Spleen (tissue), 7 donors: Measurements from ENCODE around the gene EIF3A.

Source experiments
- POLR2A ChIP-seq, 3 donors: fragments of 450-650 bp; IDR thresholded peaks; one replicate each; pipeline ENCODE4 v1.5.1; 2017; ENCODE audit warnings: antibody characterized with exemption in 3 of 3, mild to moderate bottlenecking in 1 of 3
- POLR2AphosphoS5 ChIP-seq, 3 donors: sonication (generic); formaldehyde crosslinking; IDR thresholded peaks; one replicate each; pipeline ENCODE4 v1.5.1; 2017; ENCODE audit warnings: antibody characterized with exemption in 3 of 3
- TF ChIP-seq, protein P1 (sequence below), 11 experiments: fragments of 200-600 bp in 7 of 11; fragments of 450-650 bp in 4 of 11; sonication (generic) in 4 of 11; IDR thresholded peaks in 8 of 11; conservative IDR thresholded peaks in 3 of 11; 1 replicate in 7 of 11; 2 replicates in 4 of 11; pipeline versions ENCODE4 v1.4.0 to v1.8.0; 2016 to 2021; ENCODE audit warnings: antibody characterized with exemption in 11 of 11, inconsistent platforms in 4 of 11, mild to moderate bottlenecking in 1 of 11
- donor health status: DM: no; HTN: no; CAD: no; lungs with moderate emphysema.
- donor health status: DM: no; HTN: no; CAD: no.
- donor health status: DM: no; HTN: no; CAD: no.

DNA sequence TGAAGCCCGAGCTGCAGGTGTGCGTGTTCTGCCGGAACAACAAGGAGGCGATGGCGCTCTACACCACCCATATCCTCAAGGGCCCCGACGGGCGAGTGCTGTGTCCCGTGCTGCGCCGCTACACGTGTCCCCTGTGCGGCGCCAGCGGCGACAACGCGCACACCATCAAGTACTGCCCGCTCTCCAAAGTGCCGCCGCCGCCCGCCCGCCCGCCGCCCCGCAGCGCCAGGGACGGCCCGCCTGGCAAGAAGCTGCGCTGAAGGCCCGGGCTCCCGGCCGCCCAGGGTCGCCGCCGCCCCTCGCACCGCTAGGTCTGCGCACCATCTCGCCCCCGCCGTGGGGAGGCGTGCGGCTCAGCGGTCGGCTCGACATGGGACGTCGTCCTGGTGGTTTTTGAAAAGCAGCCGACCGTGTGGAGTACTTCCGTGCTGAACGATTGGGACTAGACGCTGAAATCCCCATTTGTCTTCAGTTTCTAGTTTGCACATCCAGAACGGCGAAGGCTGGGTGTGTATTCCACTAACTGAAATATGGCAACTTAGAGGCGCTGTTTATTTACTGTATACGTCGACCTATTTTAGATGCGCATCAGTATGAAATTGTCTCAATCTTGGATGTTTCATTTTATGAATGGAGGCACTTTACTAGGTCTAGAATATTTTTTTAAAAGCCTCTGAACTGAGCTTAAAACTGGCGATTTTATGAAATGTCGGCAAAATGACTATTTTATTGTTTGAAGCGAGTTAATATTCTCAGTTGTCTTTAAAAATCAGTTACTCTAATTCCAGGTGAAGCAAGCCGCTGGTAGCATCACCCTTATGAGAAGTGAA is 50.0 kb downstream of the EIF3A start:
- TF ChIP-seq POLR2A (IDR thresholded peaks at IDR 0.05), result no peak
- TF ChIP-seq, protein P1, sequence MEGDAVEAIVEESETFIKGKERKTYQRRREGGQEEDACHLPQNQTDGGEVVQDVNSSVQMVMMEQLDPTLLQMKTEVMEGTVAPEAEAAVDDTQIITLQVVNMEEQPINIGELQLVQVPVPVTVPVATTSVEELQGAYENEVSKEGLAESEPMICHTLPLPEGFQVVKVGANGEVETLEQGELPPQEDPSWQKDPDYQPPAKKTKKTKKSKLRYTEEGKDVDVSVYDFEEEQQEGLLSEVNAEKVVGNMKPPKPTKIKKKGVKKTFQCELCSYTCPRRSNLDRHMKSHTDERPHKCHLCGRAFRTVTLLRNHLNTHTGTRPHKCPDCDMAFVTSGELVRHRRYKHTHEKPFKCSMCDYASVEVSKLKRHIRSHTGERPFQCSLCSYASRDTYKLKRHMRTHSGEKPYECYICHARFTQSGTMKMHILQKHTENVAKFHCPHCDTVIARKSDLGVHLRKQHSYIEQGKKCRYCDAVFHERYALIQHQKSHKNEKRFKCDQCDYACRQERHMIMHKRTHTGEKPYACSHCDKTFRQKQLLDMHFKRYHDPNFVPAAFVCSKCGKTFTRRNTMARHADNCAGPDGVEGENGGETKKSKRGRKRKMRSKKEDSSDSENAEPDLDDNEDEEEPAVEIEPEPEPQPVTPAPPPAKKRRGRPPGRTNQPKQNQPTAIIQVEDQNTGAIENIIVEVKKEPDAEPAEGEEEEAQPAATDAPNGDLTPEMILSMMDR (IDR thresholded peaks at IDR 0.05 in 8 of 11, conservative IDR thresholded peaks at IDR 0.05 in 3 of 11), result peak in 1 of 11 experiments; percentile 11
- peak; percentile 45 to 66 (median 66) for TF ChIP-seq POLR2AphosphoS5 (IDR thresholded peaks at IDR 0.05)
